Brain microvascular endothelial cell (primary cell): ENCODE measurements around the gene PWWP2A.

Source experiments
- DNase-seq: peaks from one replicate; pipeline ENCODE4 v3.0.0-alpha.2; 2020
- H3K27ac ChIP-seq: fragments of 250-450 bp; sonication (Bioruptor Pico); 2 replicates; pipeline ENCODE4 v1.5.1; 2020; ENCODE audit warnings: mild to moderate bottlenecking, moderate library complexity
- H3K27me3 ChIP-seq: fragments of 250-450 bp; sonication (Bioruptor Pico); replicated peaks from 2 replicates; pipeline ENCODE4 v1.5.1; 2020; ENCODE audit warnings: mild to moderate bottlenecking
- H3K36me3 ChIP-seq: fragments of 250-450 bp; sonication (Bioruptor Pico); replicated peaks from 2 replicates; pipeline ENCODE4 v1.5.1; 2020; ENCODE audit warnings: mild to moderate bottlenecking
- H3K4me3 ChIP-seq: 2 replicates; pipeline ENCODE4 v1.5.1; 2011; ENCODE audit warnings: low read depth, mild to moderate bottlenecking, control low read depth, low read length, moderate library complexity
- in situ Hi-C: cut with HindIII; loops from 2 replicates; pipeline ENCODE4 v1.10.0; 2017; ENCODE audit warnings: low sequenced_read_pairs, low pct_ligation_motif_present
- TF ChIP-seq, protein P1 (sequence below): IDR thresholded peaks from 2 replicates; pipeline ENCODE4 v1.5.1; 2011; ENCODE audit warnings: low read depth, mild to moderate bottlenecking, moderate library complexity, low read length, control low read depth, inconsistent platforms; ENCODE audit errors: missing control alignments

Gene PWWP2A

GRCh38 chr5:160119142-160119904, at the start of gene PWWP2A:
Gene PWWP2A (minus strand): TSS chr5:160119450. CDS start chr5:160119388, 62 bp downstream.
- in situ Hi-C loops: no loop called here
- peak within 1 kb of the TSS; percentile 85 for H3K4me3 ChIP-seq

GRCh38 chr5:160167624-160168165, 48.4 kb upstream of the PWWP2A start:
- Histone ChIP-seq H3K27ac (no peak overlapping the region), H3K27me3 (no peaks in the 10 kb centered on the region), H3K36me3 (no peaks in the 10 kb centered on the region), H3K4me3 (no peak overlapping the region)
- TF ChIP-seq, protein P1, sequence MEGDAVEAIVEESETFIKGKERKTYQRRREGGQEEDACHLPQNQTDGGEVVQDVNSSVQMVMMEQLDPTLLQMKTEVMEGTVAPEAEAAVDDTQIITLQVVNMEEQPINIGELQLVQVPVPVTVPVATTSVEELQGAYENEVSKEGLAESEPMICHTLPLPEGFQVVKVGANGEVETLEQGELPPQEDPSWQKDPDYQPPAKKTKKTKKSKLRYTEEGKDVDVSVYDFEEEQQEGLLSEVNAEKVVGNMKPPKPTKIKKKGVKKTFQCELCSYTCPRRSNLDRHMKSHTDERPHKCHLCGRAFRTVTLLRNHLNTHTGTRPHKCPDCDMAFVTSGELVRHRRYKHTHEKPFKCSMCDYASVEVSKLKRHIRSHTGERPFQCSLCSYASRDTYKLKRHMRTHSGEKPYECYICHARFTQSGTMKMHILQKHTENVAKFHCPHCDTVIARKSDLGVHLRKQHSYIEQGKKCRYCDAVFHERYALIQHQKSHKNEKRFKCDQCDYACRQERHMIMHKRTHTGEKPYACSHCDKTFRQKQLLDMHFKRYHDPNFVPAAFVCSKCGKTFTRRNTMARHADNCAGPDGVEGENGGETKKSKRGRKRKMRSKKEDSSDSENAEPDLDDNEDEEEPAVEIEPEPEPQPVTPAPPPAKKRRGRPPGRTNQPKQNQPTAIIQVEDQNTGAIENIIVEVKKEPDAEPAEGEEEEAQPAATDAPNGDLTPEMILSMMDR: no peak
- in situ Hi-C loops: no loop called here
- DNase-seq: no peak

More at GRCh38 chr5:160119142-160119904, at the start of gene PWWP2A:
- TF ChIP-seq, protein P1: no peak
- H3K27ac ChIP-seq: peak within 1 kb of the TSS; percentile 92
- peak; percentile 100 for DNase-seq
- no peaks in the 10 kb centered on the region for H3K27me3 ChIP-seq
- H3K36me3 ChIP-seq: peaks cover 7% of the 10 kb centered on the region

DNA sequence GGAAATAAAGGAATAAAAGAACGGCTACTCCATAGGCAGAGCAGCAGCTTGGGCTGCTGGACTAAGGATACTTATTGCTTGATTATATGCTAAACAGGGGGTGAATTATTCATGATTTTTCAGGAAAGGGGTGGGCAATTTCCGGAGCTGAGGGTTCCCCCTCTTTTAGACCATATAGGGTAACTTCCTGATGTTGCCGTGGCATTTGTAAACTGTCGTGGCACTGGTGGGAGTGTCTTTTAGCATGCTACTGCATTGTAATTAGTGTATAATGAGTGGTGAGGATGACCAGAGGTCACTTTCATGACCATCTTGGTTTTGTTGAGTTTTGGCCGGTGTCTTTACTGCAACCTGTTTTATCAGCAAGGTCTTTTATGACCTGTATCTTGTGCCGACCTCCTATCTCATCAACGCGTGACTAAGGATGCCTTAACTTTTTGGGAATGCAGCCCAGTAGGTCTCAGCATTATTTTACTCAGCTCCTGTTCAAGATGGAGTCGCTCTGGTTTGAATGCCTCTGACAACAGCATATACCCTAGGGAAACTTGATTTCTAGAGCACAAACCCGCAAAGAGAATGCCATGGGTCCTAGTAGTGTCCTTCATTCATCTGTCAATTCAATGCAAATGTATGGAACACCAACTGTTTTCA, 47.8 kb upstream of the PWWP2A start:
- TF ChIP-seq, protein P1: no peak
- DNase-seq: no peak
- H3K27ac ChIP-seq: peak overlapping the region; percentile 97
- no peaks in the 10 kb centered on the region for H3K27me3 ChIP-seq
- in situ Hi-C loops: no loop called here
- H3K36me3 ChIP-seq: no peaks in the 10 kb centered on the region
- no peak overlapping the region for H3K4me3 ChIP-seq

DNA sequence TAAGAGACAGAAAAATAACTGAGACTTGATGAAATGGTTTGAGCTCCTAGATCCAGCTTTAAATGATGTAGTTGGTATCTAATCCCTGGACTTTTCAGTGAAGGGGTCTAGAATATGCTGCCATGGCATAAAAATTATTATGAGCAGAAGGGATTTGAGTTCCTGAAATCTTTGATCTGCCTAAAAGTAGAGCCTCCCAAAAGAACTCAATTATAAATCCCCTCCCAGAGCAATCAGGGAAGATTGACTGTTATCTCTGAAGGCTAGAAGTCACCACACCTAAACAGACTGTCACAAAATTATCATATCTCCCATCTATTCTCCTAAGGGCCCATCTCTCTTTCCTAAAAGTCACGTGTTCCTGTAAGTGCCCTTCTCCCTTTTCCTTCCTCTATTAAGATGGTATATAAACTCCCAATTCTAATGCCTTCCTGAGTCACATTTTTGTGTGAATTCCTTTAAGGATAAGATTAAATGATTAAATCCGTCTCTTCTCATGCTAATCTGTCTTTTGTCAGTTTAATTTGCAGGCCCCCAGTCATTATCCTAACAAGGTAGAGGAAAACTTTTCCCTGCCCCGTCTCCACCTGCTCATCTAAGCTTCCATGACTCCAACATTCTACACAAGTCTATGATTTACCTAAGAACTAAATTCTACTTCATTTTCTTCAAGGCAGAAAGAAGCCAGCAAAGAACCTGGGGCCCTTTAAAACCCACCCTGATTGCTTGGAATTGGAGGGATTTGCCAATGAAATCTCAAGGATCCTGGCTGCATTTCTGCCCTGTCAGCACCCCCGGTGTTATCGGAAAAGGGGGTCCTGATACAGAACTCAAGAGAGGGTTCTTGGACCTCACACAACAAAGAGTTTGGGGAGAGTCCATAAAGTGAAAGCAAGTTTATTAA, 47.1 kb upstream of the PWWP2A start:
- H3K36me3 ChIP-seq: no peaks in the 10 kb centered on the region
- no peak for DNase-seq
- in situ Hi-C loops: no loop called here
- TF ChIP-seq, protein P1: no peak
- H3K4me3 ChIP-seq: no peak overlapping the region
- H3K27ac ChIP-seq: peak overlapping the region; percentile 97
- H3K27me3 ChIP-seq: no peaks in the 10 kb centered on the region

DNA sequence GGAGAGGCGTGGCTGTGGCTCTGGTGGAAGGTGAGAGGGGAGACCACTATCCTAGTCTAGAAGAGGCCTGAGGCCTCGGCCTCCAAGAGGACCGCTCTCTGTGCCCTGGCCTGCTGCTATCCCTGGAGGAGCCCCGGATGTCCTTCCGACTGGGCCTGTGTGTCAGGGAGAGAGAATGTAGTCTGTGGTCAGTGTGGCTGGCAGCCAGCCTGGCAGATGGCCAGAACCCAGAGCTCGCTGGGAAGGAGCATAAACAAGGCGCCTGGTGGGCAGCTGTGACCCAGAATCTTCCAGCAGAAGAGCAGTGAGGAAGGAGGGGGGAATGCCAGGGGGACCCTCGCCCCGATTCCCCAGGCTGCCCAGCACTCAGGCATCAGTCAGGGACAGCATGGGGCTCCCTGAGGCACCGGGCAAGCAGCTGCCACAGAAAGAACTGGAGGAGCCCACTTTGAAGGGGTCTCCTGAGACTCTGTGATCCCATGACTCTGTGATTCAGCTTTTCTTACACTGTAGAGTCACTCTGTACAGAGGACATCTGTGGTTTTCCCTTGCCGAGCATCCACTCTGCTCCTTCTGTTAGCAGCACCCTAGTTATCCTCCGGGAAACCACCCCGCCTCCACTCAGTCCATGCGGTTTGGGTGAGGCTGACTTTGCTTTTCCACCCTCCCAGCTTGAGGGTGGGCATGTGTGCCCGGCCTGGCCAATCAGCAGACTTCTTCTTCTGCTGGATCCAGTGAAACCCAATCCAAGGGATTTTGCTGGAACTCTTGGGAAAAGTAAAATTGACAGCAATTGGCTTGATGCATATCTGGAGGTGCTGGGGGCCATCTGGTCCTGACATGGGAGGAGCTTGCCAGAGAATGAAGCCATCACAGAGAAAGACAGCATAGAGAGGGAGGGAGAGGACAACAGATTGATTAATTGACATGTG, 46.2 kb upstream of the PWWP2A start:
- Histone ChIP-seq H3K36me3 (no peaks in the 10 kb centered on the region), H3K4me3 (peak overlapping the region; percentile 30), H3K27me3 (no peaks in the 10 kb centered on the region), H3K27ac (peak overlapping the region; percentile 97)
- TF ChIP-seq, protein P1: no peak
- DNase-seq: peak; percentile 99
- in situ Hi-C loops: no loop called here
